SW 1271 (cell line): ENCODE data around the gene FAM83E.
A peak's percentile ranks its signal among the peaks of the same experiment; 100 is the strongest.
"Not testable (repeated sequence)": the region's sequence is repeated elsewhere in the genome, so short reads cannot be mapped to it uniquely, and the experiment has no call there.

Experiments
- DNase-seq, 2 experiments: peaks; one replicate each; lab custom pipeline; 2025; lab: John Stamatoyannopoulos, UW

Gene FAM83E

DNA sequence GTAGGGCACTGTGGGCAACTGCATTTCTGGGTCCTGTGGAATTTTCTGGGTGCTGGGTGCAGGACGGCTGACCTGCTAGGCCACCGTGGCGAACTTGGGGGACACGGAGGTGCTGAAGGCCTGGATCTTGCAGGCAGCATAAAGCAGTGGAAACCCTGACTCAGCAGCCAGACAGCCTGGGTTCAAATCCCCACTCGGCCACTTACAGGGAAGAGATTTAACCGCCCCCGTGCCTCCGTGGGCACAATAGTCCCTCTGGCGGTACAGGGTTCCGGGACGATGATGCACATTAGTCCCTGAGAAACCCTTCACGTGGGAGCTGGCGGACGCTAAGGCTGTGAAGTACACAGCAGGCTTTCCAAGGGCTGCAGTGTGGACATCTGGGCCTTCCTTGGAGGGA lies 3.0 kb downstream of the FAM83E start:
- no peak for DNase-seq

DNA sequence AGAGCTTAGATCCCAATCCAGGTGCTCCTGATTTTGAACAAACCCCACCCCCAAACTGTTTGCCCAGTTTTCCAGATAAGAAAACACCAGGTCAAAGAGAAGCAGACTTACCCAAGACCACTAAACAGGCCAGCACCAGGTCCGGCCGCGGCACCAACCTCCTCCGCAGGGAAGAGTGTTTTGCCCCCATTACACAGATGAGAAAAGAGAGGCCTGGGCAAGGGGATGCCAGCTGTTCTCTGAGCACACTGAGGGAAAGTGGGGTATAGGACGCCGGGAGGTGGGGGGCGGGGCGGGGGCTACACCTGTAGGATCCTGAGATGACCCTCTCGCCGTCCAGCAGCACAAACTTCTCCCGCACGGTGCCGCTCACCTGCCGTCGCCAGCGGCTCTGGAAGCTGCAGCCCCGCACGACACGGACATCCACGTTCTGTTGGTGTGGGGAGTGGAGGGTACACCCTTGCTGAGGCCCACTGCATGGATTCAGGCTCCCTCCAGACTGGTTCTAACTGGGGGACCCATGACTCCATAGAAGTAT lies 5.2 kb downstream of the FAM83E start:
- DNase-seq = no peak

DNA sequence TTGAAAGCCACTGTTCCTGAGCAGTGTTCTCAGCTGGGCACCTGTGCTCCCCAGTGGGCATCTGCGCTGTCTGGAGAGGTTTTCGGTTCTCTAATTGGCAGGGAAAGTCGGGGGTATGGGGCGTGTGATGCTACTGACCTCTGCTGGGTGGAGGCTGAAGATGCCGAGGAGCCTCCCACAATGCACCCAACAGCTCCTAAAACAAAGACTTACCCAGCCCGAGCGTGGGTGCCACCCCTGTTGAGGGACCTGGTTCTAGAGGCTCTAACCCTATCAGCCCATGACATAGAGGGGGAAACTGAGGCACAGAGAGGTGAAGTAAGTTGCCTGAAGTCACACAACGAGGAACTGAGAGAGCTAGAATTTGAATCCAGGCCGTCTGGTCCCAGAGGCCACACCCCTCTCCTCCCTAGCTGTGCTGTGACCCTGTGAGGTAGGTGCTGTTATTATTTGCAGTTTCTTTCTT lies 6.0 kb downstream of the FAM83E start:
- DNase-seq = peak in 1 of 2 experiments; percentile 34

DNA sequence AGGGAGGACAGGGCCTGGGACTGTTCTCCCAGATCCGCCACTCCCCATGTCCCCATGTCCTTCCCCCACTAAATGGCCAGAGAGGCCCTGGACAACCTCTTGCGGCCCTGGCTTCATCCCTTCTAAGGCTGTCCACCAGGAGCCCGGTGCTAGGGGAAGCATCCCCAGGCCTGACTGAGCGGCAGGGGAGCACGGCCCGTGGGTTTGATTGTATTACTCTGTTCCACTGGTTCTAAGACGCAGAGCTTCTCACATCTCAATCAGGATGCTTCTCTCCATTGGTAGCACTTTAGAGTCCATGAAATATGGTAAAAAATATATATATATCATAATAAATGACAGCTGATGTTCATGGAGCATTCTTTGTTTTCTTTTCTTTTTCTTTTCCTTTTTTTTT lies 7.5 kb downstream of the FAM83E start:
- no peak for DNase-seq

- no peak for DNase-seq
Measured at GRCh38 chr19:48606463-48607358, 8.2 kb downstream of the FAM83E start, which contains the start of gene SPACA4. Gene SPACA4 (plus strand): TSS chr19:48606742. CDS start chr19:48606979, 237 bp downstream.

DNA sequence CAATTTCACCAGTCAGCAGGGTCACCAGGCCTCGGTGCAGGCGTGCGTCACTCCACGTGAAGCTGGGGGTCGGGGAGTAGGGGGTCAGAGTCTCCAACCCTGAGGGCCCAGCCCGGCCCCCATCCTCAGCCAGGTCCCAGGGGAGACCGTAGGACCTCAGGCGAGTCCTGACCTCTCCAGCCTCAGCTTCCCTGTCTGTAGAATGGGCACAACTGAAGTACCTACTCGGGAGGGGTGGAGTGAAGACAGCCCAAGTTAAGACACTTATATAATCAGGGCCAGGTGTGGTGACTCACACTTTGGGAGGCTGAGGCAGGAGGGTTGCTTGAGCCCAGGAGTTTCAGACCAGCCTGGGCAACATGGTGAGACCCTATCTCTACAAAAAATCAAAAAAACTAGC lies 11.0 kb downstream of the FAM83E start:
- DNase-seq = no peak

DNA sequence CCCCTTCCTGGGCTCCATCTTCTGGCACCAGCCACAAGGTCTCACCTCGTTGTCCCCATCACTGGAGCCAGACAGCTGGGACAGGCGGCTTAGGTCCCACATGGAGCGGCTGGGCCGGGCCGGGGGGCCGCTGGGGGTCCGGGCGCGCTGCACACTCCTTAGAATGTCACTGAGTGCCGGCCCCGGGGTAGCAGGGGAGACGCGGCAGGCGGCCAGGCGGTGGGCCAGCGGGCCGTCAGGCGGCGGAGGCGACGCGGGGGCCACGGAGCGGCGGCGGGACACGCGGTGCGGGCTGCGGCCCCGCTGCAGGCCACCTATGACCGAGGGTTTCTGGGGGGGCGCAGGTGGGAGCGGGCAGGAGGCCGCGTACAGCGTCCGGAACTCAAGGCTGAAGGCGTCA lies 11.4 kb downstream of the FAM83E start:
- no peak for DNase-seq

- no peak for DNase-seq
Measured at GRCh38 chr19:48603001-48603400, 11.9 kb downstream of the FAM83E start.

DNA sequence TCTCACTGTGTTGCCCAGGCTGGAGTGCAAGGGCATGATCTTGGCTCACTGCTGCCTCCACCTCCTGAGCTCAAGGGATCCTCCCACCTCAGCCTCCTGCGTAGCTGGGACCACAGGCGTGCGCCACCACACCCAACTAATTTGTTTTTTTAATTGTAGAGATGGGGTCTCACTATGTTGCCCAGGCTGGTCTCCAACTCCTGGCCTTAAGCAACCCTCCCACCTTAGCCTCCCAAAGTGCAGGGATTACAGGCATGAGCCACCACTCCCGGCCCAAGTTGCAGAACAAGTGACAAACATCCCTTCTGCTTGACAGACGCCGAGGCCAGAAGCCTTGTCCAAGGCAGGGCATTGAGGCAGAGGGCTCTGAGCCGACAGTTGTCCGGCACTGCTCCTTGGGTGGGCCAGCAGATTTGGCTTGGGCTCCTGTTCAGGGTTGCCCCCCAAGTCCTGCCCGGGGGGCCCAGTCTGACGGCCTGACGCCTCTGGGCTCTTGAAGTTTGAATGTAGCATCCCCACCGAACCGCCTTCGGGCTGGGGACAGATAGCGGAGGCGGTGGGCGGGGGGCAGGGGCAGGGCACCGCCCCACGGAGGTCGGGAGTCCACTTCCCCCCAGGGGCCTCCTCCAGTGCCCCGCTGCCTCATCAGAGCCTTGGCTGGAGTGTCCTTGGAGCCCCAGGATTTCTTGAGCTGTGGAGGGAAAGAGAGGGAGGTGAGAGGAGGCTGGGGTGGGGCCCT lies 14.0 kb downstream of the FAM83E start:
- DNase-seq = no peak

GRCh38 chr19:48598996-48599700 lies 15.7 kb downstream of the FAM83E start:
- no peak for DNase-seq

DNA sequence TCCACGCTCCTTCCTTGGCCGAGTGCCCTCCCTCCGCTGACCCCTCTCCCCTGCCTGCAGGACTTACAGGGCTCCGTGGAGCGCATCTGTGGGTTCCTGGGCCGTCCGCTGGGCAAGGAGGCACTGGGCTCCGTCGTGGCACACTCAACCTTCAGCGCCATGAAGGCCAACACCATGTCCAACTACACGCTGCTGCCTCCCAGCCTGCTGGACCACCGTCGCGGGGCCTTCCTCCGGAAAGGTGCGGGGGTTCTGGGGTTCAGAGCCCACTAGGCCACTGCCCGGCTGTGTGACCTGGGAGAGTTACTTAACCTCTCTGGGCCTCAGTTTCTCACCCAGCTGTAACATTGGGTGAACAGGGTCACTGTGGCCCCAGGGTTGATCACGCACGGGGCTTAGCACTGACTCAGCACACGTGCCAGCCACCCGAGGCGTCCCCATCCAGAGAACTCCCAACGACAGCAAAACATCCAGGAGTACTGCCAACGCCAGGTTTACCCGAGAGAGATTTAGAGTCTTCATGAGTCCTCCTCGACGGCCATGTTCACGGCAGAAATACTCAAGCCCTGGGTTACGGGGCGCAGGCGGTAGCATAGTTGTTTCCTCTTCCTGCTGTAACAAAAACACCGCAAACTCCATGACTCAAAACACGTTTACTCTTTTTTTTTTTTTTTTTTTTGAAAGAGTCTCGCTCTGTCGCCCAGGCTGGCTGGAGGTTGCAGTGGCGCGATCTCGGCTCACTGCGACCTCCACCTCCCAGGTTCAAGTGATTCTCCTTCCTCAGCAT lies 18.0 kb downstream of the FAM83E start:
- DNase-seq = no peak

DNA sequence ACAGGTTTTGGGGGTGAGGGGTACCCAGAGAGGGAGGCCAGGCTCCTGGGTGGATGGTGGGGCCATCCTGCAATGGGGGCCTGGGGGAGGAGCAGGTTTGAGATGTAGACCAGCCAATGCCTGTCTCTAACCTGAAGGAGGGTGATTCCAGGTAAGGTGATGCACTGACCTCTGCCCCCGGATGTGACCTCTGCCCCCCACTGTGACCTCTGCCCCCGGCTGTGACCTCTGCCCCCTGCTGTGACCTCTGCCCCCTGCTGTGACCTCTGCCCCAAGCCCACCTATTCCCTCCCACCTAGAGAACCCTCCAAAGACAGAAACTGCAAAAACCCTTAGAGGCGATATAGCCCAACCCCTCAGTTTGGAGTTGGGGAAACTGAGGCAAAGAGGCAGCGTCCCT lies 18.6 kb downstream of the FAM83E start:
- DNase-seq = no peak

DNA sequence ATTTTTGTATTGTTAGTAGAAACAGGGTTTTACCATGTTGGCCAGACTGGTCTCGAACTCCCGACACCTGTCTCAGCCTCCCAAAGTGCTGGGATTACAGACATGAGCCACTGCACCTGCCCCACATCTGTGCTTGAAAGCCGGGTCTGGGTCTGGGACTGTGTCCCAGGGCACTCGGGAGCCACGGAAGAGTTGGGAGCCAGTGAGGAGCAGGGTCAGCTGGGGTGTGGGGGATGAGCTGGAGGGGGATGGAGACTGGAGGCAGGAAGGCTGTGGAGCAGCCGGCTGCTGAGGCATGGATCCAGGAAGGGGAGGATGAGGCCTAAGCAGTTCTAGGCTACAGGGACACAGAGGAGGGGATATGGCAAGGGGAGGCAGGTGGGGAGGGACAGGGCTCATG lies 19.0 kb downstream of the FAM83E start:
- DNase-seq = no peak

GRCh38 chr19:48595171-48595570 lies 19.7 kb downstream of the FAM83E start:
- no peak for DNase-seq

- DNase-seq = no peak
Measured at GRCh38 chr19:48591021-48591420, 23.9 kb downstream of the FAM83E start.

DNA sequence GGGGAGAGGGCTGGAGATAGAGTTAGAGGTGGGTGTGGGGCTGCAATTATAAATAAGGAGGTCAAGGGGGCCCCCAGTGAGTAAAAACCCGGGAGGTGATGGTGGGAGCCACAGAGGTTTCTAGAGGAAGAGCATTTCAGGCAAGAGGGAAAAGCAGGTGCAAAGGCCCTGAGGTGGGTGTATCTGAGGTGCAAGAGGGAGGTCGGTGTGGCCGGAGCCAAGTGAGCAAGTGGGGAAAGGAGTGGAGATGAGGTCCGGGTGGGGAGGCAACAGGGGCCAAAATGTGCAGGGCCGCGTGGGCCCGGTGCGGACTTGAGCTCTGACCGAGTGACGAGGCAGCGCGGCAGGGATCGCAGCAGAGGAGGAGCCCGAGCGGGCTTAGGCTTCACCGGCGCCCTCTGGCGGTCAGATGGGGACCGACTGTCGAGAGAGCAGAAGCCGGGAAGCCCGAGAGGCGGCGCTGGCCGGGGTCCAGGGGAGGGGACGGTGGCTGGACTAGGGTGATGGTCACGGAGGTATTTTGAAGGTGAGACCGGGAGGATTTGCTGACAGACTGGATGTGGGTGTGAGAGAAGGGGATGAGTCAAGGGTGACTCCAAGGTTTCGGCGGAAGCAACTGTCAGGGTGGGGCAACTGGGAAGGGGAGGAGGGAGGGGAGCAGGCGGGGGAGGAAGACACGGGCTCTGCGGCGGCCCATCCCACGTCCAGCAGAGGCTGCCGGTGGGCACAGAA lies 26.0 kb downstream of the FAM83E start:
- DNase-seq = peak in 1 of 2 experiments; percentile 66

DNA sequence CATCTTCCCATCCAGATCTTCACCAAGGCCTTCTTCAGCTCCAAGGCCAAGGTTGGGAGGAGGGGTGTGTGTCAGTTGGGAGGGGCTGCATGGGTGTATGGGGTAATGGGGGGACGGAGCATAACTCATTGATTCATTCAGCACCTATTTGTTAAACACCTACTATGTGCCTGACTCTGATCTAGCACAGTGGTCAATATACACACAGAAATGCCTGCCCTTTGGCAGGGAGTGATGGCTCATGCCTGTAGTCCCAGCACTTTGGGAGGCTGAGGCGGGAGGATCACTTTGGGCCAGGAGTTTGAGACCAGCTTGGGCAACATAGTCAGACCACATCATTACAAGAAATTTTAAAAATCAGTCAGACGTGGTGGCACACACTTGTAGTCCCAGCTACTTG lies 27.5 kb downstream of the FAM83E start:
- DNase-seq = no peak

GRCh38 chr19:48582168-48582567 lies 32.7 kb downstream of the FAM83E start:
- DNase-seq = no peak

- DNase-seq = no peak
Measured at GRCh38 chr19:48578891-48579290, 36.0 kb downstream of the FAM83E start.

- not testable (repeated sequence) for DNase-seq
Measured at GRCh38 chr19:48577908-48578307, 37.0 kb downstream of the FAM83E start.
